SK-N-SH (cell line): ENCODE data around the gene NRF1. TPM values are rescaled to one million over a fixed set of nuclear protein-coding genes. Genes with fewer than 3 reads are reported as not detected.
A peak's percentile ranks its signal among the peaks of the same experiment; 100 is the strongest.
"Not testable (repeated sequence)": the region's sequence is repeated elsewhere in the genome, so short reads cannot be mapped to it uniquely, and the experiment has no call there.

Source experiments
- CTCF ChIA-PET: fragments of 300-600, 350-600 bp; formaldehyde crosslinking; extraction: SDS; loops from one replicate; lab custom pipeline; 2021; lab: Yijun Ruan, JAX
- POLR2A ChIA-PET: fragments of 350-600 bp; sonication (Branson Sonifier 250); formaldehyde crosslinking; extraction: SDS; loops from one replicate; lab custom pipeline; 2020; ENCODE audit warnings: antibody characterized with exemption, inconsistent platforms; lab: Yijun Ruan, JAX
- DNase-seq: peaks from one replicate; pipeline ENCODE4 v3.0.0; 2012
- H2AFZ ChIP-seq: fragments of 200-600 bp; sonication (generic); 2 replicates; pipeline ENCODE4 v1.8.1; 2016; ENCODE audit warnings: antibody characterized with exemption, mild to moderate bottlenecking, low read depth
- H3F3A ChIP-seq: fragments of 200-600 bp; sonication (generic); replicated peaks from 2 replicates; pipeline ENCODE3; 2016; ENCODE audit warnings: antibody characterized with exemption, mild to moderate bottlenecking; ENCODE audit not compliant: insufficient read depth
- H3K27ac ChIP-seq, 2 experiments: fragments of 200-500 bp in 1 of 2; fragments of 200-600 bp in 1 of 2; sonication (Bioruptor generic) in 1 of 2; sonication (generic), shearing (Covaris generic) in 1 of 2; 2 replicates each; pipeline versions ENCODE4 v1.5.1 to v1.6.1; 2014 to 2016; ENCODE audit warnings: low read depth in 2 of 2, inconsistent platforms in 1 of 2, low read length in 1 of 2, mild to moderate bottlenecking in 1 of 2, mixed read lengths in 1 of 2
- H3K27me3 ChIP-seq: fragments of 200-600 bp; sonication (generic), shearing (Covaris generic); 2 replicates; pipeline ENCODE4 v1.6.1; 2016; ENCODE audit warnings: mixed run types; ENCODE audit not compliant: insufficient read depth
- H3K36me3 ChIP-seq, 2 experiments: fragments of 200-500 bp in 1 of 2; fragments of 200-600 bp in 1 of 2; sonication (Bioruptor generic) in 1 of 2; sonication (generic) in 1 of 2; replicated peaks in 1 of 2; 2 replicates each; pipeline versions ENCODE3 to v1.5.1; 2014 to 2016; ENCODE audit warnings: low read length in 1 of 2, mild to moderate bottlenecking in 1 of 2; ENCODE audit not compliant: insufficient read depth in 2 of 2, control insufficient read depth in 1 of 2
- H3K4me1 ChIP-seq, 2 experiments: fragments of 200-500 bp in 1 of 2; fragments of 200-600 bp in 1 of 2; sonication (Bioruptor generic) in 1 of 2; sonication (generic), shearing (Covaris generic) in 1 of 2; 2 replicates each; pipeline versions ENCODE4 v1.5.1 to v1.6.1; 2014 to 2016; ENCODE audit warnings: low read depth in 1 of 2, low read length in 1 of 2, mixed run types in 1 of 2; ENCODE audit not compliant: insufficient read depth in 2 of 2, control insufficient read depth in 1 of 2
- H3K4me2 ChIP-seq: fragments of 200-600 bp; sonication (generic), shearing (Covaris generic); 2 replicates; pipeline ENCODE4 v1.6.1; 2017; ENCODE audit warnings: mixed run types
- H3K4me3 ChIP-seq, 2 experiments: fragments of 200-500 bp in 1 of 2; fragments of 200-600 bp in 1 of 2; sonication (Bioruptor generic) in 1 of 2; sonication (generic), shearing (Covaris generic) in 1 of 2; 2 replicates each; pipeline versions ENCODE4 v1.5.1 to v1.8.1; 2014 to 2016; ENCODE audit warnings: low read depth in 2 of 2, inconsistent platforms in 1 of 2, low read length in 1 of 2, mild to moderate bottlenecking in 1 of 2, mixed read lengths in 1 of 2, moderate library complexity in 1 of 2
- H3K79me2 ChIP-seq: fragments of 200-600 bp; sonication (generic); 2 replicates; pipeline ENCODE4 v1.8.1; 2017; ENCODE audit warnings: mild to moderate bottlenecking; ENCODE audit not compliant: insufficient read depth
- H3K9ac ChIP-seq: fragments of 200-600 bp; sonication (generic); 2 replicates; pipeline ENCODE4 v1.6.1; 2017; ENCODE audit warnings: mixed run types
- H3K9me2 ChIP-seq: fragments of 200-600 bp; sonication (generic); 2 replicates; pipeline ENCODE4 v1.6.1; 2017; ENCODE audit warnings: mixed run types
- H3K9me3 ChIP-seq: fragments of 200-600 bp; sonication (generic); 2 replicates; pipeline ENCODE4 v1.6.1; 2017; ENCODE audit warnings: mixed run types, mild to moderate bottlenecking, moderate library complexity
- H4K20me1 ChIP-seq: fragments of 200-600 bp; sonication (generic); 2 replicates; pipeline ENCODE4 v1.6.1; 2017; ENCODE audit warnings: mild to moderate bottlenecking, mixed run types; ENCODE audit not compliant: insufficient read depth
- CTCF ChIP-seq: fragments of 200-600 bp; sonication (generic); IDR thresholded peaks from 2 replicates; pipeline ENCODE4 v1.6.1; 2017; ENCODE audit warnings: antibody characterized with exemption, mild to moderate bottlenecking, moderate library complexity
- ELF1 ChIP-seq: IDR thresholded peaks from 2 replicates; pipeline ENCODE4 v1.4.0; 2012
- GATA2 ChIP-seq: sonication (generic); formaldehyde crosslinking; IDR thresholded peaks from 2 replicates; pipeline ENCODE4 v1.5.0; 2020; ENCODE audit warnings: mild to moderate bottlenecking, missing genetic modification reagents
- MEF2A ChIP-seq: IDR thresholded peaks from 2 replicates; pipeline ENCODE4 v1.4.0; 2012; ENCODE audit warnings: low read depth, borderline replicate concordance
- MXI1 ChIP-seq: IDR thresholded peaks from 2 replicates; pipeline ENCODE4 v1.6.1; 2012; ENCODE audit warnings: mild to moderate bottlenecking, low read depth, low read length, improper control_type of control experiment
- NFIC ChIP-seq: IDR thresholded peaks from 2 replicates; pipeline ENCODE4 v1.4.0; 2012; ENCODE audit warnings: borderline replicate concordance
- NRF1 ChIP-seq: IDR thresholded peaks from 2 replicates; pipeline ENCODE4 v1.6.1; 2012; ENCODE audit warnings: low read depth, mild to moderate bottlenecking, low read length
- RCOR1 ChIP-seq: fragments of 150-350 bp; IDR thresholded peaks from 2 replicates; pipeline ENCODE4 v1.6.1; 2017; ENCODE audit warnings: antibody characterized with exemption, low read length
- RFX5 ChIP-seq: IDR thresholded peaks from 2 replicates; pipeline ENCODE4 v1.6.1; 2012; ENCODE audit warnings: mild to moderate bottlenecking, improper control_type of control experiment, low read length
- TAF1 ChIP-seq: IDR thresholded peaks from 2 replicates; pipeline ENCODE4 v1.6.1; 2012; ENCODE audit warnings: low read depth, mild to moderate bottlenecking, low read length, moderate library complexity, borderline replicate concordance
- WGBS: methylation state at CpG from one replicate; pipeline ENCODE4 v1.1.6; 2017; ENCODE audit warnings: low lambda C conversion rate; 5-methylcytosine and 5-hydroxymethylcytosine counted together
- polyA plus RNA-seq, 3 experiments: library from polyadenylated mRNA; depleted of rRNA; stranded (reverse); fragments of >200 nt; gene quantifications; 2 replicates each; pipeline ENCODE4 v1.2.3, GENCODE V29; 2012

The NRF1 gene
- polyA plus RNA-seq, 1 of the 3 experiments (the other 2 are of a cell fraction) = 10.9 TPM

- H3K9me3 ChIP-seq = no peaks in the 10 kb centered on the region
- no peak overlapping the region for H3K4me2 ChIP-seq
- no peak overlapping the region for H2AFZ ChIP-seq
- no peak for DNase-seq
- H3K36me3 ChIP-seq = peaks cover 5 to 24% of the 10 kb centered on the region in 2 experiments
- no peaks in the 10 kb centered on the region for H3K27me3 ChIP-seq
- peaks cover 2 to 12% of the 10 kb centered on the region in 2 experiments for H3K4me1 ChIP-seq
- 96% methylated on average over 2 of the region's 2 CpGs for WGBS
- no peak overlapping the region for H3K27ac ChIP-seq
- CTCF ChIA-PET = interaction anchor here (0.7 to 7.5 kb wide), 2 partner anchors 157 to 262 kb away, joined by 3 to 187 read pairs; no protein-coding TSS in a partner anchor
- H3F3A ChIP-seq = peaks cover 15% of the 10 kb centered on the region
- H3K4me3 ChIP-seq = no peak overlapping the region
- H4K20me1 ChIP-seq = no peaks in the 10 kb centered on the region
- no peak overlapping the region for H3K9ac ChIP-seq
- H3K79me2 ChIP-seq = peaks cover 10% of the 10 kb centered on the region
- TF ChIP-seq ELF1 = no peak
- no peak for TF ChIP-seq RFX5
- TF ChIP-seq RCOR1 = no peak
- TF ChIP-seq MEF2A = no peak
- no peak for TF ChIP-seq CTCF
- no peaks in the 10 kb centered on the region for H3K9me2 ChIP-seq
- POLR2A ChIA-PET = no interaction called here
Measured at GRCh38 chr7:129669901-129670300, 58.4 kb downstream of the NRF1 start.

GRCh38 chr7:129670656-129671055, 59.1 kb downstream of the NRF1 start:
- no peak overlapping the region for H3K4me2 ChIP-seq
- H3K79me2 ChIP-seq = peaks cover 10% of the 10 kb centered on the region
- no peaks in the 10 kb centered on the region for H4K20me1 ChIP-seq
- peaks cover 0 to 12% of the 10 kb centered on the region in 2 experiments; a peak in 2 of 4 replicates for H3K4me1 ChIP-seq
- no peaks in the 10 kb centered on the region for H3K27me3 ChIP-seq
- TF ChIP-seq TAF1 (no peak), NFIC (peak; percentile 58; the same call in 1 of the 2 replicates), NRF1 (no peak), ELF1 (no peak), GATA2 (no peak), MXI1 (no peak)
- TF ChIP-seq, all 33 proteins: peak for 1
- no peak overlapping the region for H3K4me3 ChIP-seq
- no peak overlapping the region for H2AFZ ChIP-seq
- peaks cover 11 to 30% of the 10 kb centered on the region in 2 experiments for H3K36me3 ChIP-seq
- DNase-seq = no peak
- H3K27ac ChIP-seq = no peak overlapping the region; a peak in 2 of 4 replicates
- ChIA-PET POLR2A (no interaction called here), CTCF (interaction anchor here (1.1 to 7.5 kb wide), 4 partner anchors 26 to 340 kb away, joined by 3 to 187 read pairs (median 4); no protein-coding TSS in a partner anchor)
- peaks cover 9% of the 10 kb centered on the region for H3F3A ChIP-seq
- H3K9me3 ChIP-seq = peaks cover 6% of the 10 kb centered on the region; the same call in 1 of the 2 replicates
- no peaks in the 10 kb centered on the region for H3K9me2 ChIP-seq
- H3K9ac ChIP-seq = no peak overlapping the region

- Histone ChIP-seq H3K27ac (no peak overlapping the region), H3K4me2 (no peak overlapping the region), H3K4me3 (no peak overlapping the region), H3K27me3 (no peaks in the 10 kb centered on the region), H2AFZ (no peak overlapping the region), H3K9me2 (no peaks in the 10 kb centered on the region), H3K36me3 (peaks cover 15 to 36% of the 10 kb centered on the region in 2 experiments), H3K4me1 (peaks cover 0 to 12% of the 10 kb centered on the region in 2 experiments; a peak in 2 of 4 replicates), H3F3A (peaks cover 8% of the 10 kb centered on the region), H4K20me1 (no peaks in the 10 kb centered on the region), H3K79me2 (peaks cover 9% of the 10 kb centered on the region), H3K9me3 (peaks cover 12% of the 10 kb centered on the region; the same call in 1 of the 2 replicates), H3K9ac (no peak overlapping the region)
- WGBS = 91% methylated on average over 9 of the region's 9 CpGs
- DNase-seq = no peak
- POLR2A ChIA-PET = no interaction called here
- CTCF ChIA-PET = interaction anchor here (1.1 to 1.4 kb wide), 3 partner anchors 27 to 340 kb away, joined by 3 to 5 read pairs (median 4); no protein-coding TSS in a partner anchor
- TF ChIP-seq GATA2 = no peak
Measured at GRCh38 chr7:129671266-129671665, 59.7 kb downstream of the NRF1 start.

- POLR2A ChIA-PET, H3K79me2 ChIP-seq, H3K9ac ChIP-seq, H3K4me2 ChIP-seq, H3K27me3 ChIP-seq, H4K20me1 ChIP-seq, H3K27ac ChIP-seq, H3K4me3 ChIP-seq, H3F3A ChIP-seq, H3K9me2 ChIP-seq, H2AFZ ChIP-seq, H3K4me1 ChIP-seq, DNase-seq: not testable (repeated sequence)
- WGBS = 91% methylated on average over 4 of the region's 4 CpGs
- peaks cover 19 to 47% of the 10 kb centered on the region in 2 experiments for H3K36me3 ChIP-seq
- H3K9me3 ChIP-seq = peaks cover 13% of the 10 kb centered on the region; the same call in 1 of the 2 replicates
- CTCF ChIA-PET = interaction anchor here (0.7 to 2.1 kb wide), 3 partner anchors 10 to 152 kb away, joined by 3 to 16 read pairs (median 4); no protein-coding TSS in a partner anchor
Measured at GRCh38 chr7:129674475-129674874, 63.0 kb downstream of the NRF1 start.
